Endothelial cell of umbilical vein (primary cell): ENCODE results near the gene FAM3D.

ENCODE experiments used
- EZH2 ChIP-seq: IDR thresholded peaks from 2 replicates; pipeline ENCODE4 v1.6.1; 2012; ENCODE audit warnings: borderline replicate concordance, low read depth, mild to moderate bottlenecking, moderate library complexity, low read length, inconsistent platforms; ENCODE audit not compliant: severe bottlenecking
- GATA2 ChIP-seq: IDR thresholded peaks from 2 replicates; pipeline ENCODE4 v1.7.0; 2011; ENCODE audit warnings: low read depth, mild to moderate bottlenecking, moderate library complexity, mixed read lengths, low read length; ENCODE audit not compliant: insufficient read length, insufficient read depth
- POLR2A ChIP-seq: IDR thresholded peaks from 2 replicates; pipeline ENCODE4 v1.6.1; 2012; ENCODE audit warnings: low read depth, mild to moderate bottlenecking, control low read depth, low read length
- TF ChIP-seq, protein P1 (sequence below), 2 donors: IDR thresholded peaks; 1 replicate in 1 of 2; 2 replicates in 1 of 2; pipeline ENCODE4 v1.5.1; 2011; ENCODE audit warnings: low read length in 2 of 2, mild to moderate bottlenecking in 2 of 2, moderate library complexity in 2 of 2, control low read depth in 1 of 2, inconsistent platforms in 1 of 2, low read depth in 1 of 2; ENCODE audit not compliant: insufficient read depth in 1 of 2; ENCODE audit errors: extremely low read depth in 1 of 2

DNA sequence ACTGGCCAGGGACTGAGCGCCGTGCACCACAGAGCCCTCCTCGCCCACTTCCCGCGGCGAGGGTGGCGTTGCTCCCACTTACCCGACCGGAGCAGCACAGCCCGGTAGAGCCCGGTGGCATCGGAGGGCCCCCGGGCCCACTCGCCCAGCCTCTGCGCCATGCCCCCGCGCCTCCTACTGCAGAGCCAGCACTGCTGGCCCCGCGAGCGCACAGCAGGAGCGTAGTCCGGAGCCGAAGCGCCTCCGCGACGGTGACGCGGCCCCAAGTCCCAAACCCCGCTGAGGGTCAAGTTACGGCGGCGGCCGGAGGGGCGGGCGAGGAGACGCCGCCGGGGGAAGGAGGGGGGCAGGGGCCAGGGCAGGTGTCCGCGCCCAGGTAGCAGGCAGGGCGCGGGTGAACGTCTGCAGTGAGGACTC is 79.8 kb downstream of the FAM3D start:
- TF ChIP-seq POLR2A (no peak), EZH2 (peak; percentile 93), GATA2 (no peak)
- TF ChIP-seq, protein P1, sequence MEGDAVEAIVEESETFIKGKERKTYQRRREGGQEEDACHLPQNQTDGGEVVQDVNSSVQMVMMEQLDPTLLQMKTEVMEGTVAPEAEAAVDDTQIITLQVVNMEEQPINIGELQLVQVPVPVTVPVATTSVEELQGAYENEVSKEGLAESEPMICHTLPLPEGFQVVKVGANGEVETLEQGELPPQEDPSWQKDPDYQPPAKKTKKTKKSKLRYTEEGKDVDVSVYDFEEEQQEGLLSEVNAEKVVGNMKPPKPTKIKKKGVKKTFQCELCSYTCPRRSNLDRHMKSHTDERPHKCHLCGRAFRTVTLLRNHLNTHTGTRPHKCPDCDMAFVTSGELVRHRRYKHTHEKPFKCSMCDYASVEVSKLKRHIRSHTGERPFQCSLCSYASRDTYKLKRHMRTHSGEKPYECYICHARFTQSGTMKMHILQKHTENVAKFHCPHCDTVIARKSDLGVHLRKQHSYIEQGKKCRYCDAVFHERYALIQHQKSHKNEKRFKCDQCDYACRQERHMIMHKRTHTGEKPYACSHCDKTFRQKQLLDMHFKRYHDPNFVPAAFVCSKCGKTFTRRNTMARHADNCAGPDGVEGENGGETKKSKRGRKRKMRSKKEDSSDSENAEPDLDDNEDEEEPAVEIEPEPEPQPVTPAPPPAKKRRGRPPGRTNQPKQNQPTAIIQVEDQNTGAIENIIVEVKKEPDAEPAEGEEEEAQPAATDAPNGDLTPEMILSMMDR (IDR thresholded peaks at IDR 0.05; ENCODE audit: extremely low read depth in 1 of 2, insufficient read depth in 1 of 2, low read depth in 1 of 2, low read length in 2 of 2): no peak
